CD4-positive, alpha-beta T cell treated with Interleukin-12 subunit alpha and Interleukin-12 subunit beta, for 1 hour (primary cell): ENCODE measurements around the gene ADAMTS9.

Experiments
- DNase-seq: peaks from one replicate; pipeline ENCODE4 v3.0.0-alpha.2; 2020

ADAMTS9 gene

GRCh38 chr3:64483467-64483866 lies 204.3 kb downstream of the ADAMTS9 start:
- no peak for DNase-seq

- DNase-seq, result no peak
These were observed 212.8 kb downstream of the ADAMTS9 start for GRCh38 chr3:64475037-64475436.

GRCh38 chr3:64473466-64473865 lies 214.3 kb downstream of the ADAMTS9 start:
- DNase-seq, result no peak

- no peak for DNase-seq
These were observed 217.4 kb downstream of the ADAMTS9 start for GRCh38 chr3:64470436-64470835.

- DNase-seq, result no peak
These were observed 220.4 kb downstream of the ADAMTS9 start for GRCh38 chr3:64467255-64467944.
